ENCODE measurements around the gene IREB2. TPM values are rescaled to one million over a fixed set of nuclear protein-coding genes. Genes with fewer than 3 reads are reported as not detected.
"Not testable (repeated sequence)": the region's sequence is repeated elsewhere in the genome, so short reads cannot be mapped to it uniquely, and the experiment has no call there.

Gene IREB2
- total RNA-seq, 1 donor from 2014 or later: 108 TPM

DNA sequence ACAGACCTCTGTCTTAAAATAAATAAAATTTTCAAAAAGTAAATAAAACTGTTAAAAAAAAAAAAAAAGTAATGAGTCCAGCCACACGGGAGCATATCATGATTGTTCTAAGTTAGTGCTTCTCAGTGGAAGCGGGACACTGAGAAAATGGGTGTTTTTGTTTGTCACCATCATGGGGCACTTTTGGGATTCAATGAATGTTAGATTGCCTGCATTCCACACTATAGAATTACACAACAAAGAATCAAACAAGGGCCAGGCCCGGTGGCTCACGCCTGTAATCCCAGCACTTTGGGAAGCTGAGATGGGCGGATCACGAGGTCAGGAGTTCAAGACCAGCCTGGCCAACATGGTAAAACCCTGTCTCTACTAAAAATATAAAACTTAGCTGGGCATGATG lies 3.3 kb upstream of the IREB2 start:
- not testable (repeated sequence) for DNase-seq

GRCh38 chr15:78437107-78437761 lies 782 bp upstream of the IREB2 start:
- no peak for DNase-seq

- peak; percentile 47 for DNase-seq
These were observed 736 bp downstream of the IREB2 start for GRCh38 chr15:78438619-78439285.

- DNase-seq: no peak
These were observed 2.7 kb downstream of the IREB2 start for GRCh38 chr15:78440375-78441373.

GRCh38 chr15:78444255-78444654 lies 6.2 kb downstream of the IREB2 start:
- no peak for DNase-seq

- no peak for DNase-seq
These were observed 7.9 kb downstream of the IREB2 start for GRCh38 chr15:78445875-78446274.

GRCh38 chr15:78446551-78446950 lies 8.5 kb downstream of the IREB2 start:
- no peak for DNase-seq

GRCh38 chr15:78448441-78449219 lies 10.6 kb downstream of the IREB2 start:
- no peak for DNase-seq

DNA sequence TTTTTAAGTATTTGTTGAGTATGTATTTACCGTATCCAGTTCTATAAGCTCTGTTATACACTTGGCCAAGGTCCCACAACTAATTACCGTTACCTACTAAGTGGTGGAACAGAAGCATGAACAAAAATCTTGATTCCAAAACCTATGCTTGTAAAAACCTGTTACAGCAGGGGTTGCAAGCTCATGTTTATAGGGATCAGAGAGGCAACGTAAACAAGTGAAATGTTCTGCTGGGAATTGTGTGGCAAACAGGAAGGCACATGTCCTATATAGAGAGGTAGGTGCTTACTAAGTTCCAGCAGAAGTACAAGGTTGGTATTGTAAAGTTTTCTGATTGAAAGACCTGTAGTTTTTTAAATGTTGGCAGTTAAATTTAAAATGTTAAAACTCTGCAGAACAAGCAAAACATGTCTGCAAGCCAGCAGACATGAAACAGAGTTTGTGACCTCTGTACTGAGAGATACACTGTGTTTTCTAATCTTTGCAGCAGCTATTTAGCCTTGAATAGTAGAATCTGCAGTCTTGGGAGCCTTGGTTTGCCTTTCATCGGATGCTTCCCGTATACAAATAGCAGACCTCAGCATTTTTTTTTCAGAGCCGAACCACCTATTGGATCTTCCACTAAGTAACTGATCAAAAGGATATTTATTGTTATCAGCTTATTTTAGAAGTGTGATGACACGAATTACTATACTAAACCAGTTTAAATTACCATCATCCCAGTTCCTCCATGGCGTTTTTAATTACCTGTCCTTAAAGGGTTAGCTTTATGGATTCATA lies 11.4 kb downstream of the IREB2 start:
- peak; percentile 26 for DNase-seq

DNA sequence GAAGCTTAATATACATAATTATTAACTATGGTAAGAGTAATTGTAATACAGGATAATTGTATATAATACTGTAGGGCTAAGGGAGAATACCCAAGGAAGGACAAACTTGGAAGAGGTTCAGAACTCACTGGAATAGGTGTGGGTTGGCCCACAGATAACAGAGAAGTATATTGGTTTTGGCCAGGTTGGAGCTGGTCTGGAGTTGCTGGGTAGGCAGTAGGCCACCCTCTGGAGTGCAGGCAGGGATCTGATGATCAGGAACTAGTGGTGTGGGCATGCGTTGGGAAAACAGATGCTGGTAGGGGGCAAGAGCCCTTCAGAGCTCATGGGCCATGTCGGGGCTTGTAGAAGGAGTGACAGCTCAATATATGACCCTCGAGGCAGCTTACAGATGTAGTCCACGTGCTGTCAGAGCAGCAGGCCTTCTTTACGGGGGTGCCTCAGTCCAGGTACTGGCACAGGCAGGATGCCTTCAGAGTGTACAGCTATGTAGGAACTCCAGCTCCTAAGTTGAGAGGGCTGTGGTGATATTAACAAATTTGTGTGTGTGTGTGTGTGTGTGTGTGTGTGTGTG lies 12.4 kb downstream of the IREB2 start:
- DNase-seq: no peak

GRCh38 chr15:78452485-78452884 lies 14.5 kb downstream of the IREB2 start:
- no peak for DNase-seq

GRCh38 chr15:78453447-78453846 lies 15.4 kb downstream of the IREB2 start:
- no peak for DNase-seq

DNA sequence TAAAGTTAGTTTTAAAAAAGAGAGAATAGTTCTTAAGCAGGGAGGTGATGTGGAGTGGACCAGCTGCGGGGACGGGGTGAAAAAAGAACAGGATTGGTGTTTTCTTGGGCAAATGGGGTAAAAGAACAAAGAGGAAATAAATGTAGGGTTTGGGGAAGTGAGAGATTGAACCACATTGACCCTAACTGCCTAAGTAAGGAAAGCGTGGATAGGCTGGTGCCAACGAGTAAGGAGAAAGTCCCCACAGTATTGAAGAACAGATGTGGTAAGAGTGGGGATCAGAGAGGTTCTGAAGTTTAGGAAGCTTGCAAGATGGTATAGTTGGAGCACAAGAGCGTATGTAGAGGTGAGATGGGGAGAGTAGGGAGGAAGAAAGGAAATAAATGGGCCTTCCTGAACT lies 17.0 kb downstream of the IREB2 start:
- DNase-seq: no peak

- DNase-seq: peak; percentile 29
These were observed 17.7 kb downstream of the IREB2 start for GRCh38 chr15:78455749-78456148.

DNA sequence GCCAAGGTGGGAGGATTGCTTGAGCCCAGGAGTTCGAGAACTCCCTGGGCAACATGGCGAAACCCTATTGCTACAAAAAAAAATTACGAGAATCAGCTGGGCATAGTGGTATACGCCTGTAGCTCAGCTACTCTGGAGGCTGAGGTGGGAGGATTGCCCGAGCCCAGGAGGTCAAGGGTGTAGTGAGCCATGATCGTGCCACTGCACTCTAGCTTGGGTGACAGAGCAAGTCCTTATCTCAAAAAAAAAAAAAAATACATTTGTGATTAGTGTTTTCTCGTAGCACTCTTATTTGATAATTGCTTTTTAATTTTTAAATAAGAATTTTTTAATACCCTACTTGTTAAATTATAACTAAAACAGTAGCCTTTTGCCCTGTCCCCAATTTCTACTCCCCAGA lies 18.4 kb downstream of the IREB2 start:
- DNase-seq: no peak

- DNase-seq: peak; percentile 73
These were observed 19.1 kb downstream of the IREB2 start for GRCh38 chr15:78457101-78457500.

GRCh38 chr15:78460737-78461136 lies 22.7 kb downstream of the IREB2 start:
- no peak for DNase-seq

DNA sequence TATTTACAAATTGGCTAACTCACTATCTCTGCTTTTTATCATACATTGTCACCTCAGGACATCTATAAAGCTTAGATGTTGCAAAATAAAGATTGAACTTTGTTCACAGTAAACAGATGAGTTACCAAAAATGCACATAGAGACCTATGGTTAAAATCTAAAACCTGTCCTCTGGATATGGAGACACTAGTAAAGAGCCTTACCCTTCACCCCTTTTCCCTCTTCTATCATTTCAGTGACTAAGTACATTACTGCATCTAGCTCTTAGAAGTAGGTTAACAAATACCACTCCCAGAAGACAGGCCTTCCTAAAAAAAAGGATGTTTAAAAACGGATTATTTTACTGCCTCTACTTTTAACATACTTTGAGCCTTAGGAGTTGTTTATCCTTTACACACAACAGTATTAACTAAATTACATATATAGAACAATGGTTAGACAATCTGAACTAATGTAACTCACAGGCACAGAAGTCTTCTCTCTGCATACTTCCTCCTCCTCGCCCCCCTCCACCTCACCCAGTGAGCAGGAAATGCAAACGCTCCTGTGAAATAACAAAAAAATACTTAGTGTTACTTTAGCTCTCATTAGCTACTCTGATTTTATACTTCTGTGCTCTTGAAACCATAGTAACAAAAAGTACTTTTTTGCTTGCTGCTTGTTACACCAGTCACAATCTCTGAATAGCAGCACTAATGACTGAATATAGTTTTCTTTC lies 23.3 kb downstream of the IREB2 start:
- no peak for DNase-seq

- no peak for DNase-seq
These were observed 31.0 kb downstream of the IREB2 start for GRCh38 chr15:78469031-78469430.

GRCh38 chr15:78477295-78477694 lies 39.3 kb downstream of the IREB2 start:
- DNase-seq: no peak
